ENCODE data around the gene ECD. TPM values are rescaled to one million over a fixed set of nuclear protein-coding genes. Genes with fewer than 3 reads are reported as not detected.

Gene ECD
- total and polyA plus RNA-seq, 2 of the 4 experiments (the other 2 are of a cell fraction) = 22.1 to 32.8 TPM

GRCh38 chr10:73131913-73132686 is 35.7 kb downstream of the ECD start:
- Histone ChIP-seq H3K4ac (ENCODE audit: low read depth, low read length) (no peak overlapping the region), H2AFZ (replicated peaks; ENCODE audit: low read length, poor library complexity) (no peak overlapping the region), H3K27ac (ENCODE audit: insufficient read depth, low read length) (no peak overlapping the region), H3K4me2 (ENCODE audit: low read depth, low read length) (no peak overlapping the region), H3K9ac (ENCODE audit: low read depth, low read length) (no peak overlapping the region), H4K8ac (ENCODE audit: low read depth in 2 of 2, low read length in 2 of 2) (no peak overlapping the region), H4K20me1 (ENCODE audit: insufficient read depth, low read length) (no peaks in the 10 kb centered on the region), H3K79me1 (ENCODE audit: low read depth in 1 of 2, low read length in 2 of 2) (peaks cover 7 to 9% of the 10 kb centered on the region in 2 experiments; a peak in 3 of 4 replicates), H4K5ac (ENCODE audit: low read depth, low read length) (no peak overlapping the region), H2AK5ac (ENCODE audit: low read depth, low read length) (no peak overlapping the region), H2BK20ac (ENCODE audit: low read depth, low read length) (no peak overlapping the region), H3K4me3 (ENCODE audit: insufficient read depth, low read depth, low read length) (no peak overlapping the region), H4K91ac (ENCODE audit: insufficient read depth, low read depth, low read length) (no peak overlapping the region), H3K56ac (ENCODE audit: extremely low read depth, insufficient read depth, low read length) (no peak overlapping the region), H2BK5ac (ENCODE audit: low read depth, low read length, poor library complexity, severe bottlenecking) (no peak overlapping the region), H3K27me3 (ENCODE audit: control insufficient read depth, insufficient read depth, low read length) (no peaks in the 10 kb centered on the region), H3K23ac (ENCODE audit: low read depth, low read length) (no peak overlapping the region), H2AK9ac (replicated peaks; ENCODE audit: low read depth, low read length, poor library complexity) (no peak overlapping the region), H3K18ac (ENCODE audit: low read depth, low read length) (no peak overlapping the region), H2BK120ac (ENCODE audit: low read depth, low read length) (no peak overlapping the region), H3K36me3 (ENCODE audit: control insufficient read depth, insufficient read depth, low read length) (peaks cover 28% of the 10 kb centered on the region), H3K14ac (replicated peaks; ENCODE audit: low read depth, low read length) (no peak overlapping the region), H3K9me3 (ENCODE audit: control insufficient read depth, insufficient read depth, low read length) (no peaks in the 10 kb centered on the region), H3K4me1 (ENCODE audit: control insufficient read depth, insufficient read depth, low read length) (no peaks in the 10 kb centered on the region), H2BK15ac (ENCODE audit: low read depth, low read length) (no peak overlapping the region), H3K9me1 (ENCODE audit: insufficient read depth, low read length) (0 out of 2 replicates have a peak, but pooled peaks cover 7% of the 10 kb centered on the region)
- DNase-seq (no peak), ATAC-seq (ENCODE audit: low read depth) (no peak)
- no peak for TF ChIP-seq MAZ (IDR thresholded peaks at IDR 0.05; ENCODE audit: borderline replicate concordance, low read depth, low read length)
- no peak for TF ChIP-seq FOS (IDR thresholded peaks at IDR 0.05; ENCODE audit: low read depth, low read length)
- no peak for TF ChIP-seq RAD21 (IDR thresholded peaks at IDR 0.05; ENCODE audit: low read length)
- no peak for TF ChIP-seq USF2 (IDR thresholded peaks at IDR 0.05; ENCODE audit: low read depth, low read length)
- TF ChIP-seq BHLHE40 (IDR thresholded peaks at IDR 0.05; ENCODE audit: low read depth, low read length) = no peak
- no peak for TF ChIP-seq RCOR1 (IDR thresholded peaks at IDR 0.05; ENCODE audit: insufficient replicate concordance, low read length)
- TF ChIP-seq SMC3 (IDR thresholded peaks at IDR 0.05; ENCODE audit: low read depth, low read length) = no peak
- no peak for TF ChIP-seq MAFK (IDR thresholded peaks at IDR 0.05; ENCODE audit: low read depth, low read length)
- TF ChIP-seq, protein P1, sequence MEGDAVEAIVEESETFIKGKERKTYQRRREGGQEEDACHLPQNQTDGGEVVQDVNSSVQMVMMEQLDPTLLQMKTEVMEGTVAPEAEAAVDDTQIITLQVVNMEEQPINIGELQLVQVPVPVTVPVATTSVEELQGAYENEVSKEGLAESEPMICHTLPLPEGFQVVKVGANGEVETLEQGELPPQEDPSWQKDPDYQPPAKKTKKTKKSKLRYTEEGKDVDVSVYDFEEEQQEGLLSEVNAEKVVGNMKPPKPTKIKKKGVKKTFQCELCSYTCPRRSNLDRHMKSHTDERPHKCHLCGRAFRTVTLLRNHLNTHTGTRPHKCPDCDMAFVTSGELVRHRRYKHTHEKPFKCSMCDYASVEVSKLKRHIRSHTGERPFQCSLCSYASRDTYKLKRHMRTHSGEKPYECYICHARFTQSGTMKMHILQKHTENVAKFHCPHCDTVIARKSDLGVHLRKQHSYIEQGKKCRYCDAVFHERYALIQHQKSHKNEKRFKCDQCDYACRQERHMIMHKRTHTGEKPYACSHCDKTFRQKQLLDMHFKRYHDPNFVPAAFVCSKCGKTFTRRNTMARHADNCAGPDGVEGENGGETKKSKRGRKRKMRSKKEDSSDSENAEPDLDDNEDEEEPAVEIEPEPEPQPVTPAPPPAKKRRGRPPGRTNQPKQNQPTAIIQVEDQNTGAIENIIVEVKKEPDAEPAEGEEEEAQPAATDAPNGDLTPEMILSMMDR (conservative IDR thresholded peaks at IDR 0.05; ENCODE audit: low read depth, low read length) = no peak
- TF ChIP-seq, protein P2, sequence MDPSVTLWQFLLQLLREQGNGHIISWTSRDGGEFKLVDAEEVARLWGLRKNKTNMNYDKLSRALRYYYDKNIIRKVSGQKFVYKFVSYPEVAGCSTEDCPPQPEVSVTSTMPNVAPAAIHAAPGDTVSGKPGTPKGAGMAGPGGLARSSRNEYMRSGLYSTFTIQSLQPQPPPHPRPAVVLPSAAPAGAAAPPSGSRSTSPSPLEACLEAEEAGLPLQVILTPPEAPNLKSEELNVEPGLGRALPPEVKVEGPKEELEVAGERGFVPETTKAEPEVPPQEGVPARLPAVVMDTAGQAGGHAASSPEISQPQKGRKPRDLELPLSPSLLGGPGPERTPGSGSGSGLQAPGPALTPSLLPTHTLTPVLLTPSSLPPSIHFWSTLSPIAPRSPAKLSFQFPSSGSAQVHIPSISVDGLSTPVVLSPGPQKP (IDR thresholded peaks at IDR 0.05; ENCODE audit: borderline replicate concordance, low read depth, low read length) = no peak
- no peak for TF ChIP-seq NFE2L2 (IDR thresholded peaks at IDR 0.05; ENCODE audit: low read depth, low read length)
- TF ChIP-seq RFX5 (IDR thresholded peaks at IDR 0.05; ENCODE audit: low read depth, low read length) = no peak
- TF ChIP-seq MXI1 (IDR thresholded peaks at IDR 0.05; ENCODE audit: borderline replicate concordance, low read depth, low read length) = no peak
- TF ChIP-seq CHD1 (IDR thresholded peaks at IDR 0.05; ENCODE audit: low read depth, low read length) = no peak
- TF ChIP-seq CEBPB (IDR thresholded peaks at IDR 0.05; ENCODE audit: low read depth, low read length) = no peak
- TF ChIP-seq POLR2A (IDR thresholded peaks at IDR 0.05; ENCODE audit: low read depth, low read length) = no peak
- POLR2A ChIA-PET (ENCODE audit: unreplicated experiment) = no interaction called here
- dilution Hi-C loops (cut with HindIII; ENCODE audit: low sequenced_read_pairs, unreplicated experiment) = no loop called here
- CTCF ChIA-PET = no interaction called here
- in situ Hi-C loops (cut with MboI; ENCODE audit: low sequenced_read_pairs) = no loop called here
- WGBS, 2 experiments (ENCODE audit: extremely low coverage in 2 of 2, insufficient read length in 1 of 2) = no CpG with 5 or more reads among the region's 2 CpGs
- intact Hi-C loops (cut with micrococcal nuclease) = no loop called here
- no TSS peak for BruUV-seq (replicated peaks)
